Measurements from ENCODE around the gene MYO5A.

DNA sequence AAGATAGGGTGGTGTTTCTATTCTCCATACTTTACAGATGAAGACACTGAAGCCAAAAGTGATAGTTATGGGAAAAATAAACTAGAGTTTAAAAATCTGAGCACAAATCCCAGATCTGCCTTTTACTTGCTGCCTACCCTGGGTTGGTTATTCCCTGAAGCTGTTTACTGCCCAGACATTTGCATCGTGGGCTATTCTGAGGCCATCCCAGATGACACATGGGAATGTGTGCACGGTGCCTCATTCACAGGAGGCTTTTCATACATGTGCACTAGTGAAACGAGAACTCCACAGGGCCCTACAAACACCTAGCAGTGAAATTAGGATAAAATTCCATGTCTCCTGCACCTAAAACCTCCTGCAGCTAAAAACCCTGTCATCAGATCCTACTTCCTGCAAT is 250.5 kb downstream of the MYO5A start:
- TF ChIP-seq, protein P1, sequence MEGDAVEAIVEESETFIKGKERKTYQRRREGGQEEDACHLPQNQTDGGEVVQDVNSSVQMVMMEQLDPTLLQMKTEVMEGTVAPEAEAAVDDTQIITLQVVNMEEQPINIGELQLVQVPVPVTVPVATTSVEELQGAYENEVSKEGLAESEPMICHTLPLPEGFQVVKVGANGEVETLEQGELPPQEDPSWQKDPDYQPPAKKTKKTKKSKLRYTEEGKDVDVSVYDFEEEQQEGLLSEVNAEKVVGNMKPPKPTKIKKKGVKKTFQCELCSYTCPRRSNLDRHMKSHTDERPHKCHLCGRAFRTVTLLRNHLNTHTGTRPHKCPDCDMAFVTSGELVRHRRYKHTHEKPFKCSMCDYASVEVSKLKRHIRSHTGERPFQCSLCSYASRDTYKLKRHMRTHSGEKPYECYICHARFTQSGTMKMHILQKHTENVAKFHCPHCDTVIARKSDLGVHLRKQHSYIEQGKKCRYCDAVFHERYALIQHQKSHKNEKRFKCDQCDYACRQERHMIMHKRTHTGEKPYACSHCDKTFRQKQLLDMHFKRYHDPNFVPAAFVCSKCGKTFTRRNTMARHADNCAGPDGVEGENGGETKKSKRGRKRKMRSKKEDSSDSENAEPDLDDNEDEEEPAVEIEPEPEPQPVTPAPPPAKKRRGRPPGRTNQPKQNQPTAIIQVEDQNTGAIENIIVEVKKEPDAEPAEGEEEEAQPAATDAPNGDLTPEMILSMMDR (conservative IDR thresholded peaks at IDR 0.05) = no peak
- no peak for TF ChIP-seq ZFX (IDR thresholded peaks at IDR 0.05)

Data from C4-2B (cell line).